Epithelial cell of proximal tubule (primary cell): Measurements from ENCODE around the gene KAT14. TPM values are rescaled to one million over a fixed set of nuclear protein-coding genes. Genes with fewer than 3 reads are reported as not detected.
"Not testable (repeated sequence)": the region's sequence is repeated elsewhere in the genome, so short reads cannot be mapped to it uniquely, and the experiment has no call there.

Experiments
- DNase-seq: peaks from one replicate; pipeline ENCODE4 v3.0.0-alpha.2; 2011; ENCODE audit warnings: low read depth
- H3K4me3 ChIP-seq: 2 replicates; pipeline ENCODE4 v1.5.1; 2011; ENCODE audit warnings: low read depth, mild to moderate bottlenecking, low read length
- total RNA-seq: library from RNA; depleted of rRNA; stranded (reverse); fragments of >200 nt; gene quantifications from 2 replicates; pipeline ENCODE4 v1.2.3, GENCODE V29; 2015
- TF ChIP-seq, protein P1 (sequence below): conservative IDR thresholded peaks from 2 replicates; pipeline ENCODE4 v1.5.1; 2012; ENCODE audit warnings: low read depth, mild to moderate bottlenecking, low read length

Gene KAT14, protein sequence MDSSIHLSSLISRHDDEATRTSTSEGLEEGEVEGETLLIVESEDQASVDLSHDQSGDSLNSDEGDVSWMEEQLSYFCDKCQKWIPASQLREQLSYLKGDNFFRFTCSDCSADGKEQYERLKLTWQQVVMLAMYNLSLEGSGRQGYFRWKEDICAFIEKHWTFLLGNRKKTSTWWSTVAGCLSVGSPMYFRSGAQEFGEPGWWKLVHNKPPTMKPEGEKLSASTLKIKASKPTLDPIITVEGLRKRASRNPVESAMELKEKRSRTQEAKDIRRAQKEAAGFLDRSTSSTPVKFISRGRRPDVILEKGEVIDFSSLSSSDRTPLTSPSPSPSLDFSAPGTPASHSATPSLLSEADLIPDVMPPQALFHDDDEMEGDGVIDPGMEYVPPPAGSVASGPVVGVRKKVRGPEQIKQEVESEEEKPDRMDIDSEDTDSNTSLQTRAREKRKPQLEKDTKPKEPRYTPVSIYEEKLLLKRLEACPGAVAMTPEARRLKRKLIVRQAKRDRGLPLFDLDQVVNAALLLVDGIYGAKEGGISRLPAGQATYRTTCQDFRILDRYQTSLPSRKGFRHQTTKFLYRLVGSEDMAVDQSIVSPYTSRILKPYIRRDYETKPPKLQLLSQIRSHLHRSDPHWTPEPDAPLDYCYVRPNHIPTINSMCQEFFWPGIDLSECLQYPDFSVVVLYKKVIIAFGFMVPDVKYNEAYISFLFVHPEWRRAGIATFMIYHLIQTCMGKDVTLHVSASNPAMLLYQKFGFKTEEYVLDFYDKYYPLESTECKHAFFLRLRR
- 6.4 and 10.6 TPM in 2 replicates for total RNA-seq

DNA sequence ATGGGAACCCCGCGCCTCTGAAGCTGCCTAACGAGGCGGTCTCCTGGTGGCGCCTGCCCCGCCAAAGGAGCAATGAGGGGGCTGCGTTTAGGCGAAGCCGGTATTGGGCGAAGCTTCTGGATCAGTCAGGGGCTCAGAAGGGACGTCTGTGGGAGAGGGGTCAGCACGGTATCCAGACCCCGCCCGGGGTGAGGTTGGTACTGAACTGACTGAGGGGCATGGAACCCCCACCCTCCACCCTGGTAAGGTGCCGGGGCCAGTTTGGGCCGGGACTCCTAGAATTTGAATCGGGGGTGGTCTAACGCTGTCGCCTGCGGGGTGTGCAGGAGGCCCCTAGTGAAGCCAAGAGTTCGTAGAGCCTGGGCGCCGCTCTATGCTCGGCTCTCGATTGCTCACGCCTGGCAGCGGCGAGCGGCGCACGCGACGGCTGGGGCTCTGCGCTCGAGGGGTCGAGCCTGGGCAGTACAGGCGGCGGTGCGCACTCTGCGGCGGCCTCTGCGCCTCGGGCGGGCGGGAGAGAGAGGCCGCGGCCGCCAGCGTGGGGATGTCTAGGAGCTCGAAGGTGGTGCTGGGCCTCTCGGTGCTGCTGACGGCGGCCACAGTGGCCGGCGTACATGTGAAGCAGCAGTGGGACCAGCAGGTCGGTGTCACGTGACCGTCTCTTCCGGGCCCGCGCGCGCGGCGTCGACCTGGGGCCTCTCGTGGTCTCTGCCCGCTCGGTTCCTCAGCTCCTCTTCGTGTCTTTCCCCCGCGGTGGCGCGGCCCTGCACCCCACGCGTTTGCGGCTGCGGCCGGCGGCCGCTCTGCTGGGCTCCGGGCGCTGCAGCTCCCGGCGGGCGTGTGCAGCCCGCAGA, at the start of gene KAT14, which contains the start of gene PET117:
Gene KAT14, plus strand, starts transcription at position 452 of the 854 bp plus-strand sequence. CDS start 4,798 bp downstream, outside the sequence.
Gene PET117, plus strand, starts transcription at position 452 of the 854 bp plus-strand sequence. Its CDS starts 93 bp downstream, at position 545.
- TF ChIP-seq, protein P1, sequence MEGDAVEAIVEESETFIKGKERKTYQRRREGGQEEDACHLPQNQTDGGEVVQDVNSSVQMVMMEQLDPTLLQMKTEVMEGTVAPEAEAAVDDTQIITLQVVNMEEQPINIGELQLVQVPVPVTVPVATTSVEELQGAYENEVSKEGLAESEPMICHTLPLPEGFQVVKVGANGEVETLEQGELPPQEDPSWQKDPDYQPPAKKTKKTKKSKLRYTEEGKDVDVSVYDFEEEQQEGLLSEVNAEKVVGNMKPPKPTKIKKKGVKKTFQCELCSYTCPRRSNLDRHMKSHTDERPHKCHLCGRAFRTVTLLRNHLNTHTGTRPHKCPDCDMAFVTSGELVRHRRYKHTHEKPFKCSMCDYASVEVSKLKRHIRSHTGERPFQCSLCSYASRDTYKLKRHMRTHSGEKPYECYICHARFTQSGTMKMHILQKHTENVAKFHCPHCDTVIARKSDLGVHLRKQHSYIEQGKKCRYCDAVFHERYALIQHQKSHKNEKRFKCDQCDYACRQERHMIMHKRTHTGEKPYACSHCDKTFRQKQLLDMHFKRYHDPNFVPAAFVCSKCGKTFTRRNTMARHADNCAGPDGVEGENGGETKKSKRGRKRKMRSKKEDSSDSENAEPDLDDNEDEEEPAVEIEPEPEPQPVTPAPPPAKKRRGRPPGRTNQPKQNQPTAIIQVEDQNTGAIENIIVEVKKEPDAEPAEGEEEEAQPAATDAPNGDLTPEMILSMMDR = no peak
- DNase-seq = no peak
- peak within 1 kb of the TSS; percentile 71 for H3K4me3 ChIP-seq

DNA sequence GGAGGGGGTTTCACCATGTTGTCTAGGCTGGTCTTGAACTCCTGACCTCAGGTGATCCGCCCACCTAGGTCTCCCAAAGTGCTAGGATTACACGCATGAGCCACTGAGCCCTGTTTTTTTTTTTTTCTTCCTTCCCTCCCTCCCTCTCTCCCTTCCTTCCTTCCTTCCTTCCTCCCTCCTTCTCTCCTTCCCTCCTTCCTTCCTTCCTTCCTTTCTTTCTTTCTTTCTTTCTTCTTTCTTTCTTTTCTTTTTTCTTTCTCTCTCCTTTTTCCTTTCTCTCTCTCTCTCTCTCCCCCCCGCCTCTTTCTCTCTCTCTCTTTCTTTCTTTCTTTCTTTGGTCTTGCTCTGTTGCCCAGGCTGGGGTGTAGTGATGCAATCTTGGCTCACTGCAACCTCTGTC, 49.4 kb upstream of the KAT14 start:
- not testable (repeated sequence) for H3K4me3 ChIP-seq, DNase-seq

DNA sequence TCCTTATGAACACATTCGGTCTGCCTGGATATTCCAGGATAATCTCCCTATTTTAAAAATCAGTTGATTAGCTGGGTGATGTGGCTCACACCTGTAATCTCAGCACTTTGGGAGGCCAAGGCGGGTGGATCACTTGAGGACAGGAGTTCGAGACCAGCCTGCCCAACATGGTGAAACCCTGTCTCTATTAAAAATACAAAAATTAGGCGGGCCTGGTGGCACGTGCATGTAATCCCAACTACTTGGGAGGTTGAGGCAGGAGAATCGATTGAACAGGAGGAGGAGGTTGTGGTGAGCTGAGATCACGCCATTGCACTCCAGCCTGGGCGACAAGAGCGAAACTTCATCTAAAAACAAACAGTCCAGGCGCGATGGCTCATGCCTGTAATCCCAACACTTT, 48.8 kb upstream of the KAT14 start:
- DNase-seq, H3K4me3 ChIP-seq: not testable (repeated sequence)

DNA sequence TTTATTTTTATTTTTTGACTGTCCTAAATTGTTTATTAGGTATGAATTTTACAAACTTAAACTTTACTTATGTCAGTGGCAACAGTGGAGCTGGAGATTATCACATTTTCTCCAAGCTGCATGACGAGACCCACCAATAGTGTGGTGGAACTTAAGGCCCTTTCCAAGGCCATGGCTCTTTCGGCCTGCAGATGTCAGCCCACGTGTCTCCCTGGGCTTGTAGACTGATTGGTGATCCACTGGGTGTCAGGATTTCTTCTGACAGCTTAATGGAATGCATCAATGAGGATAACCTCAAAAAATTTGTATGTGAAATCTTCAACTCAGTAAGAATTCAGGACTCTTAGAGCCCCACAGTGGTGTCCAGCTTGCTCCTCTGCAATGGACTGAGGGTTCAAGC, 47.6 kb upstream of the KAT14 start:
- TF ChIP-seq, protein P1 = no peak
- H3K4me3 ChIP-seq = no peak overlapping the region
- DNase-seq = no peak

DNA sequence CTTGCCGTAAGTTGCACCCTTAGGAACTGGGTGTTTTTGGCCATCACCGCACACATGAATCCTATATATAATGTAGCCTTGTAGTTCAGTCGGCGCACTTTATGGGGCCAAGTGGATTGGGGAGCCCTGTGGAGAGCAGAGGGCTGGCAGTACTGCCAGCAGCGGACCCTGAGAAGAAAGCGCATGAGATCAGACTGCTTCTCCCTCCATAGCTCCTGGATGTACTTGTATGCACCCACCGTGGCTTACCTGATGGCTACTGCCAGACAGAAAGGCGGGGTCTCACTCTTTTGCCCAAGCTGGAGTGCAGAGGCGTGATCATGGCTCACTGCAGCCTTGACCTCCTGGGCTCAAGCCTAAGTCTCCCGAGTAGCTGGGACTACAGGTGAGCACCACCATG, 47.2 kb upstream of the KAT14 start:
- H3K4me3 ChIP-seq = no peak overlapping the region
- no peak for DNase-seq
- TF ChIP-seq, protein P1 = no peak

DNA sequence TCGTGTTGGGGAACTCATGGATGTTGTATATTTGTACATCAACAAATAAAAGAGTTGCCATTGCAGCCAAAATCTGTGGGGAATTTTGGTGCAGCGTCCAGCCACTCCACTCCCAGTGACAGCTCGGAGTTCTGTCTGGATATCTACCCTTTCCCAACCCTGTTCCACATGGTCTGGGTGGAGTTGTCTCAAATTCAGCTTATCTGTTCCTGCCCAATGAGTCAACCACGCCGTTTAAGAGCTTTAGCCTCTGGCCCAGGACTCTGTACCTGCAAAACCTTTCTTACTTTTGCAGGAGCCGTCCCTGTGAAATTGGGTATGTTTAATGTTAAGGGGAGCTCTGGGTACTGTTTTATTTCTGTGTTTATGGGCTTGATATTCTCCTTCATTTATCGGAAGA, 46.0 kb upstream of the KAT14 start:
- H3K4me3 ChIP-seq = no peak overlapping the region
- no peak for DNase-seq
- TF ChIP-seq, protein P1 = no peak

DNA sequence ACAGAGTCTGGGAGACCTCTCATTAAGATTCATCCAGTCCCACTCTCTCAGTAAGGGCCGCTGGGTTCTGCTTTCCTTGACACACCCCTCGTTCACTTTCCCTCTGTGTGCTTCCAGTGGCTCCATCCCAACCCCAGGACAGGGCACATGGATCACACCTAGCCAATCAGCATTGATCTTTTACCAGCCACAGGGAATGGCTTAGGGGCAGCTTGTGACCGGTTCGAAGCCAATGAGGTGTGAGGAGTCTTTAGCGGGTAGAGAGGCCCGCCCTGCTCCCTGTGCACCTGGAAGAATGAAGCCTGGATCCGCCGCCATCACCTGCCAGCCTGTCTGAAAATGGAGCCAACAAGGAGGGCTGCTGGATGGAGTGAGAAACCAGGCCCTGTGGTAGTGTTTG, 44.8 kb upstream of the KAT14 start:
- DNase-seq = no peak
- TF ChIP-seq, protein P1 = no peak
- H3K4me3 ChIP-seq = no peak overlapping the region
